Prostate gland (tissue), 2 donors: ENCODE data around the gene STAB1.

Source experiments
- POLR2A ChIP-seq: fragments of 450-650 bp; IDR thresholded peaks from one replicate; pipeline ENCODE4 v1.6.1; 2016; ENCODE audit warnings: antibody characterized with exemption, mild to moderate bottlenecking
- POLR2AphosphoS5 ChIP-seq: sonication (generic); formaldehyde crosslinking; IDR thresholded peaks from one replicate; pipeline ENCODE4 v1.6.1; 2017; ENCODE audit warnings: antibody characterized with exemption
- TF ChIP-seq, protein P1 (sequence below), 4 experiments: fragments of 200-600 bp in 2 of 4; fragments of 450-650 bp in 2 of 4; sonication (generic) in 2 of 4; IDR thresholded peaks; 1 replicate in 3 of 4; 2 replicates in 1 of 4; pipeline ENCODE4 v1.5.1; 2016 to 2019; ENCODE audit warnings: antibody characterized with exemption in 4 of 4, mild to moderate bottlenecking in 2 of 4, moderate library complexity in 2 of 4

DNA sequence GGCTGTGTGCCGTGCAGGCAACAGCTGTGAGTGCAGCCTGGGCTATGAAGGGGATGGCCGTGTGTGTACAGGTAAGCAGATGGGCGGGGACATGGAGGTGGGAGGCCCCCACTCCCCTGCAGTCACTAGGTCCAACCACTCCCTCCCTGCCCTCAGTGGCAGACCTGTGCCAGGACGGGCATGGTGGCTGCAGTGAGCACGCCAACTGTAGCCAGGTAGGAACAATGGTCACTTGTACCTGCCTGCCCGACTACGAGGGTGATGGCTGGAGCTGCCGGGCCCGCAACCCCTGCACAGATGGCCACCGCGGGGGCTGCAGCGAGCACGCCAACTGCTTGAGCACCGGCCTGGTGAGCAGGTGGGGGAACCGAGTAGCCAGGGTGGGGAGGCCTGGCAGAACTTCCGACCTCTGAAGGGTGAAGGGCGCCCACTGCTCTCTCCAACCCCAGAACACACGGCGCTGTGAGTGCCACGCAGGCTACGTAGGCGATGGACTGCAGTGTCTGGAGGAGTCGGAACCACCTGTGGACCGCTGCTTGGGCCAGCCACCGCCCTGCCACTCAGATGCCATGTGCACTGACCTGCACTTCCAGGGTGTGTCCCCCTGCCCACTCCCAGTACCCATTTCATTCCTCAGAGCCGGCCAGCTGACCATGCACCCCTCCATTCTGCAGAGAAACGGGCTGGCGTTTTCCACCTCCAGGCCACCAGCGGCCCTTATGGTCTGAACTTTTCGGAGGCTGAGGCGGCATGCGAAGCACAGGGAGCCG, 26.9 kb downstream of the STAB1 start:
- TF ChIP-seq, protein P1, sequence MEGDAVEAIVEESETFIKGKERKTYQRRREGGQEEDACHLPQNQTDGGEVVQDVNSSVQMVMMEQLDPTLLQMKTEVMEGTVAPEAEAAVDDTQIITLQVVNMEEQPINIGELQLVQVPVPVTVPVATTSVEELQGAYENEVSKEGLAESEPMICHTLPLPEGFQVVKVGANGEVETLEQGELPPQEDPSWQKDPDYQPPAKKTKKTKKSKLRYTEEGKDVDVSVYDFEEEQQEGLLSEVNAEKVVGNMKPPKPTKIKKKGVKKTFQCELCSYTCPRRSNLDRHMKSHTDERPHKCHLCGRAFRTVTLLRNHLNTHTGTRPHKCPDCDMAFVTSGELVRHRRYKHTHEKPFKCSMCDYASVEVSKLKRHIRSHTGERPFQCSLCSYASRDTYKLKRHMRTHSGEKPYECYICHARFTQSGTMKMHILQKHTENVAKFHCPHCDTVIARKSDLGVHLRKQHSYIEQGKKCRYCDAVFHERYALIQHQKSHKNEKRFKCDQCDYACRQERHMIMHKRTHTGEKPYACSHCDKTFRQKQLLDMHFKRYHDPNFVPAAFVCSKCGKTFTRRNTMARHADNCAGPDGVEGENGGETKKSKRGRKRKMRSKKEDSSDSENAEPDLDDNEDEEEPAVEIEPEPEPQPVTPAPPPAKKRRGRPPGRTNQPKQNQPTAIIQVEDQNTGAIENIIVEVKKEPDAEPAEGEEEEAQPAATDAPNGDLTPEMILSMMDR (IDR thresholded peaks at IDR 0.05) = no peak
- TF ChIP-seq POLR2A = no peak
- TF ChIP-seq POLR2AphosphoS5 = no peak
